Adrenal gland (tissue), 12 donors: Measurements from ENCODE around the gene ANKRD17. TPM values are rescaled to one million over a fixed set of nuclear protein-coding genes. Genes with fewer than 3 reads are reported as not detected.

Experiments used
- DNase-seq, 7 donors: peaks; one replicate each; pipeline ENCODE4 v3.0.0-alpha.2; 2019 to 2020
- H3K27ac ChIP-seq, 5 donors: fragments of 200-600 bp; sonication (generic) in 4 of 5; 1 replicate in 3 of 5; 2 replicates in 2 of 5; pipeline versions ENCODE4 v1.5.1 to v1.8.0; 2016 to 2020; ENCODE audit warnings: mild to moderate bottlenecking in 1 of 5
- H3K27me3 ChIP-seq: fragments of 200-600 bp; 2 replicates; pipeline ENCODE4 v1.8.0; 2021
- H3K36me3 ChIP-seq, 2 donors: fragments of 200-600 bp; replicated peaks in 1 of 2; 1 replicate in 1 of 2; 2 replicates in 1 of 2; pipeline versions ENCODE4 v1.5.1 to v1.8.0; 2018 to 2022
- H3K4me1 ChIP-seq, 2 donors: fragments of 200-600 bp; replicated peaks in 1 of 2; 1 replicate in 1 of 2; 2 replicates in 1 of 2; pipeline versions ENCODE4 v1.5.1 to v1.8.0; 2018 to 2021
- H3K4me3 ChIP-seq, 4 donors: fragments of 200-600 bp; sonication (generic) in 3 of 4; one replicate each; pipeline ENCODE4 v1.5.1; 2016 to 2018
- H3K9me3 ChIP-seq, 3 donors: fragments of 200-600 bp; sonication (generic) in 1 of 3; replicated peaks in 1 of 3; 1 replicate in 2 of 3; 2 replicates in 1 of 3; pipeline versions ENCODE4 v1.5.1 to v1.8.0; 2016 to 2021
- CTCF ChIP-seq, 6 experiments: fragments of 450-650 bp in 4 of 6; fragments of 200-600 bp in 2 of 6; sonication (generic) in 1 of 6; IDR thresholded peaks; 1 replicate in 5 of 6; 2 replicates in 1 of 6; pipeline versions ENCODE4 v1.5.1 to v1.8.0; 2016 to 2021; ENCODE audit warnings: antibody characterized with exemption in 6 of 6, mild to moderate bottlenecking in 2 of 6, moderate library complexity in 1 of 6
- POLR2A ChIP-seq, 2 donors: fragments of 450-650 bp; IDR thresholded peaks; one replicate each; pipeline ENCODE4 v1.6.1; 2017; ENCODE audit warnings: antibody characterized with exemption in 2 of 2, mild to moderate bottlenecking in 2 of 2, moderate library complexity in 1 of 2
- WGBS, 4 donors: extraction: QIAGEN DNeasy Blood & Tissue Kit in 2 of 4; methylation state at CpG; one replicate each; pipeline versions ENCODE4 v1.1.5 to v1.1.7; 2013 to 2017; 5-methylcytosine and 5-hydroxymethylcytosine counted together
- intact Hi-C, 2 donors: fragments of 100-400 bp; cut with DNase I; formaldehyde crosslinking; loops; one replicate each; pipeline versions ENCODE4 v1.14.1 to v1.15.0; 2022 to 2023
- polyA plus RNA-seq, 3 donors: library from polyadenylated mRNA; stranded (reverse); fragments of 200-250 nt in 2 of 3; fragments of 350-450 nt in 1 of 3; fragmentation: Illumina TruSeq in 1 of 3; extraction: RNeasy Lipid Tissue Mini Kit (QIAGEN cat#74804) in 1 of 3; gene quantifications; one replicate each; pipeline ENCODE4 v1.2.3, GENCODE V29; 2013 to 2014
- total RNA-seq, 9 donors: library from RNA; depleted of rRNA in 4 of 9; stranded (reverse); fragments of >200 nt in 4 of 9; fragments of 120-200 nt in 1 of 9; fragmentation: NEBNext Ultra II Directional in 1 of 9; extraction: Animal tissue kit (Norgen Biotek cat#: 25700) in 1 of 9; gene quantifications; one replicate each; pipeline versions ENCODE4 v1.1.0 to v1.2.4, GENCODE V29; 2013 to 2023
- donor health status: healthy with polysubstance abuse.
- donor health status: Bipolar disorder and iron deficiency.
- donor health status: DM: yes; HTN: yes; CAD: no.
- donor health status: DM: no; HTN: no; CAD: no.
- donor health status: DM: no; HTN: no; CAD: no.
- donor health status: DM: yes; HTN: yes; CAD: no.

ANKRD17 gene
- total and polyA plus RNA-seq, 12 donors, result 13.3 to 66.3 (median 51.3) TPM

- Histone ChIP-seq H3K27ac (no peak overlapping the region), H3K4me1 (peaks cover 25 to 73% of the 10 kb centered on the region in 2 donors), H3K4me3 (no peak overlapping the region), H3K9me3 (no peaks in the 10 kb centered on the region), H3K36me3 (peaks cover 0 to 8% of the 10 kb centered on the region in 2 donors), H3K27me3 (no peaks in the 10 kb centered on the region)
- intact Hi-C loops, result loop anchor here (10.0 kb wide), 2 partner anchors 97 to 187 kb away; partner anchors contain the start of gene COX18 (in 1 of the 2)
- TF ChIP-seq CTCF (IDR thresholded peaks at IDR 0.05), result no peak
- no peak for TF ChIP-seq POLR2A (IDR thresholded peaks at IDR 0.05)
- no peak for DNase-seq
These were observed 6.6 kb downstream of the ANKRD17 start for GRCh38 chr4:73252001-73252400.

GRCh38 chr4:73251384-73251783 is 7.2 kb downstream of the ANKRD17 start:
- H3K4me3 ChIP-seq, result no peak overlapping the region
- intact Hi-C loops, result loop anchor here (10.0 kb wide), 2 partner anchors 97 to 187 kb away; partner anchors contain the start of gene COX18 (in 1 of the 2)
- TF ChIP-seq CTCF (IDR thresholded peaks at IDR 0.05) (no peak), POLR2A (IDR thresholded peaks at IDR 0.05) (no peak)
- peaks cover 25 to 69% of the 10 kb centered on the region in 2 donors for H3K4me1 ChIP-seq
- H3K36me3 ChIP-seq, result peaks cover 0 to 8% of the 10 kb centered on the region in 2 donors
- H3K9me3 ChIP-seq, result no peaks in the 10 kb centered on the region
- no peak for DNase-seq
- H3K27me3 ChIP-seq, result no peaks in the 10 kb centered on the region
- H3K27ac ChIP-seq, result no peak overlapping the region
- 91 to 94% (median 93%) methylated on average over 2 of the region's 2 CpGs for WGBS, 4 donors

GRCh38 chr4:73250642-73251041 is 8.0 kb downstream of the ANKRD17 start:
- Histone ChIP-seq H3K9me3 (no peaks in the 10 kb centered on the region), H3K27me3 (no peaks in the 10 kb centered on the region), H3K4me1 (peaks cover 20 to 67% of the 10 kb centered on the region in 2 donors), H3K36me3 (peaks cover 0 to 8% of the 10 kb centered on the region in 2 donors), H3K27ac (no peak overlapping the region), H3K4me3 (no peak overlapping the region)
- 93 to 95% (median 94%) methylated on average over 9 of the region's 9 CpGs for WGBS, 4 donors
- no peak for DNase-seq
- intact Hi-C loops, result loop anchor here (10.0 kb wide), 2 partner anchors 96 to 186 kb away; partner anchors contain the start of gene COX18 (in 1 of the 2)
- TF ChIP-seq POLR2A (IDR thresholded peaks at IDR 0.05), result no peak
- TF ChIP-seq CTCF (IDR thresholded peaks at IDR 0.05), result no peak

GRCh38 chr4:73248821-73249220 is 9.8 kb downstream of the ANKRD17 start:
- Histone ChIP-seq H3K9me3 (no peaks in the 10 kb centered on the region), H3K27ac (no peak overlapping the region), H3K4me1 (peaks cover 9 to 55% of the 10 kb centered on the region in 2 donors), H3K4me3 (no peak overlapping the region), H3K36me3 (peaks cover 0 to 8% of the 10 kb centered on the region in 2 donors), H3K27me3 (no peaks in the 10 kb centered on the region)
- no peak for DNase-seq
- TF ChIP-seq CTCF (IDR thresholded peaks at IDR 0.05), result no peak
- no peak for TF ChIP-seq POLR2A (IDR thresholded peaks at IDR 0.05)
- intact Hi-C loops, result no loop called here
